ENCODE data around the gene ADAMTSL3. TPM values are rescaled to one million over a fixed set of nuclear protein-coding genes. Genes with fewer than 3 reads are reported as not detected.

The ADAMTSL3 gene
- total and polyA plus RNA-seq, 7 donors, result 0.60 to 40.7 (median 32.6) TPM; not detected in 1

GRCh38 chr15:83930392-83931212 lies 276.7 kb downstream of the ADAMTSL3 start:
- H3K27ac ChIP-seq, result peak overlapping the region; percentile 11 to 77 (median 74)
- peak; percentile 77 for DNase-seq

GRCh38 chr15:83935774-83936173 lies 281.9 kb downstream of the ADAMTSL3 start:
- TF ChIP-seq POLR2AphosphoS5 (IDR thresholded peaks at IDR 0.05) (no peak), EP300 (IDR thresholded peaks at IDR 0.05) (no peak), POLR2A (IDR thresholded peaks at IDR 0.05) (no peak), CTCF (IDR thresholded peaks at IDR 0.05) (no peak)
- DNase-seq, result no peak
- WGBS, 2 donors, result 84 to 88% methylated on average over 1 of the region's 1 CpG

More at GRCh38 chr15:83930392-83931212, 276.7 kb downstream of the ADAMTSL3 start:
- H3K9me3 ChIP-seq, result peaks cover 0 to 3% (median 0%) of the 10 kb centered on the region in 4 donors
- H3K36me3 ChIP-seq, result no peaks in the 10 kb centered on the region
- peaks cover 0 to 28% (median 26%) of the 10 kb centered on the region in 4 donors for H3K4me1 ChIP-seq
- no peak overlapping the region for H3K4me3 ChIP-seq
- intact Hi-C loops (cut with DNase I), result loop anchor here (5.0 kb wide), 1 partner anchor 83 kb away; no protein-coding TSS in a partner anchor
- TF ChIP-seq EP300 (IDR thresholded peaks at IDR 0.05) (peak in 3 of 4 donors; percentile 56 to 90 (median 66)), CTCF (IDR thresholded peaks at IDR 0.05) (no peak), POLR2AphosphoS5 (IDR thresholded peaks at IDR 0.05) (peak in 3 of 4 donors; percentile 53 to 75 (median 70))
- no peaks in the 10 kb centered on the region for H3K27me3 ChIP-seq

GRCh38 chr15:83940136-83940535 lies 286.2 kb downstream of the ADAMTSL3 start:
- TF ChIP-seq POLR2A (IDR thresholded peaks at IDR 0.05) (no peak), CTCF (IDR thresholded peaks at IDR 0.05) (no peak), EP300 (IDR thresholded peaks at IDR 0.05) (no peak), POLR2AphosphoS5 (IDR thresholded peaks at IDR 0.05) (no peak)
- 89% methylated on average over 4 of the region's 4 CpGs for WGBS, 2 donors
- no peak overlapping the region for H3K27ac ChIP-seq

More at GRCh38 chr15:83935774-83936173, 281.9 kb downstream of the ADAMTSL3 start:
- Histone ChIP-seq H3K4me3 (no peak overlapping the region), H3K4me1 (peaks cover 0 to 24% (median 17%) of the 10 kb centered on the region in 4 donors), H3K9me3 (peaks cover 0 to 3% (median 0%) of the 10 kb centered on the region in 4 donors), H3K27me3 (no peaks in the 10 kb centered on the region), H3K36me3 (no peaks in the 10 kb centered on the region), H3K27ac (no peak overlapping the region)
- intact Hi-C loops (cut with DNase I), result no loop called here

GRCh38 chr15:83943043-83943442 lies 289.1 kb downstream of the ADAMTSL3 start:
- H3K4me1 ChIP-seq, result peaks cover 0 to 10% (median 0%) of the 10 kb centered on the region in 4 donors
- no peak for DNase-seq
- intact Hi-C loops (cut with DNase I), result no loop called here
- H3K36me3 ChIP-seq, result peaks cover 5 to 50% (median 6%) of the 10 kb centered on the region in 4 donors
- TF ChIP-seq POLR2A (IDR thresholded peaks at IDR 0.05), result no peak
- no peak for TF ChIP-seq EP300 (IDR thresholded peaks at IDR 0.05)
- H3K9me3 ChIP-seq, result no peaks in the 10 kb centered on the region
- no peak overlapping the region for H3K4me3 ChIP-seq
- 66 to 78% methylated on average over 3 of the region's 3 CpGs for WGBS, 2 donors
- H3K27ac ChIP-seq, result no peak overlapping the region
- H3K27me3 ChIP-seq, result no peaks in the 10 kb centered on the region

More at GRCh38 chr15:83940136-83940535, 286.2 kb downstream of the ADAMTSL3 start:
- H3K27me3 ChIP-seq, result no peaks in the 10 kb centered on the region
- DNase-seq, result no peak
- no peaks in the 10 kb centered on the region for H3K9me3 ChIP-seq
- H3K36me3 ChIP-seq, result peaks cover 5 to 27% (median 6%) of the 10 kb centered on the region in 4 donors
- H3K4me3 ChIP-seq, result no peak overlapping the region
- intact Hi-C loops (cut with DNase I), result no loop called here
- H3K4me1 ChIP-seq, result peaks cover 0 to 10% (median 0%) of the 10 kb centered on the region in 4 donors

GRCh38 chr15:83943849-83944404 lies 290.0 kb downstream of the ADAMTSL3 start:
- H3K4me3 ChIP-seq, result no peak overlapping the region
- DNase-seq, result no peak
- TF ChIP-seq CTCF (IDR thresholded peaks at IDR 0.05) (no peak), POLR2AphosphoS5 (IDR thresholded peaks at IDR 0.05) (no peak), POLR2A (IDR thresholded peaks at IDR 0.05) (no peak), EP300 (IDR thresholded peaks at IDR 0.05) (no peak)
- H3K36me3 ChIP-seq, result peaks cover 5 to 50% (median 6%) of the 10 kb centered on the region in 4 donors
- H3K9me3 ChIP-seq, result no peaks in the 10 kb centered on the region
- H3K4me1 ChIP-seq, result peaks cover 0 to 1% (median 0%) of the 10 kb centered on the region in 4 donors
- intact Hi-C loops (cut with DNase I), result no loop called here
- H3K27ac ChIP-seq, result no peak overlapping the region
- WGBS, 2 donors, result 70 to 83% methylated on average over 4 of the region's 4 CpGs
- H3K27me3 ChIP-seq, result no peaks in the 10 kb centered on the region

Data from sigmoid colon (tissue), 7 donors.